Transverse colon (tissue), 4 donors: Measurements from ENCODE around the gene CPTP.

Experiments used
- CTCF ChIP-seq, 5 experiments: fragments of 200-600 bp in 3 of 5; fragments of 450-650 bp in 2 of 5; sonication (generic) in 3 of 5; IDR thresholded peaks; 1 replicate in 2 of 5; 2 replicates in 3 of 5; pipeline ENCODE4 v1.5.1; 2016 to 2017; ENCODE audit warnings: antibody characterized with exemption in 5 of 5, inconsistent platforms in 3 of 5, mild to moderate bottlenecking in 2 of 5, moderate library complexity in 1 of 5
- POLR2A ChIP-seq: fragments of 450-650 bp; IDR thresholded peaks from one replicate; pipeline ENCODE4 v1.6.1; 2016; ENCODE audit warnings: antibody characterized with exemption, mild to moderate bottlenecking, moderate library complexity
- POLR2AphosphoS5 ChIP-seq, 3 donors: sonication (generic); formaldehyde crosslinking; IDR thresholded peaks; one replicate each; pipeline ENCODE4 v1.6.1; 2016; ENCODE audit warnings: antibody characterized with exemption in 3 of 3

GRCh38 chr1:1345384-1345783 lies 20.8 kb downstream of the CPTP start:
- TF ChIP-seq POLR2AphosphoS5 (IDR thresholded peaks at IDR 0.05) (no peak), CTCF (IDR thresholded peaks at IDR 0.05) (no peak), POLR2A (no peak)
